Measurements from ENCODE around the gene S100A1.

GRCh38 chr1:153626904-153627714 is 1.1 kb upstream of the S100A1 start, which contains the start of gene S100A13:
- peak in 4 of 6 experiments; percentile 8 to 69 (median 56) for TF ChIP-seq CTCF (IDR thresholded peaks at IDR 0.05)
- peak; percentile 64 to 82 for TF ChIP-seq POLR2A (IDR thresholded peaks at IDR 0.05)

All from thyroid gland (tissue), 4 donors.